ENCODE data around the gene AMZ1.

The AMZ1 gene

DNA sequence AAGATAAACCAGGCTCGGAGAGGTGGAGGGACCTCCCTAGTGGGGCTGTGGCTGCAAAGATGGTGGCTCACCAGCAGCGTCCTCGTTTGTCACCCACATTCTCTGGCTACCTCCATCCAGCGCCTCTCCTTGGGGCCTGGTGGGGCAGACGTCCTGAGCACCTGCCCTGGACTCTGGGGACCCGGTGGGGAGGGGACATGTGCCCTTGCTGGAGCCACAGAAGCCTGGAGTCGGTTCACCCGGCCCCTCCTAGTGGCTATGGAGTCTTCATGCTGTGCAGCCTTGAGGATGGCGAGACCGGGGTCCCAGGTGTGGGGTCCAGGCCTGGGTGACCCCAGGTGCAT lies 41.7 kb upstream of the AMZ1 start:
- H3K4me1 Mint-ChIP-seq (ENCODE audit: low read depth in 2 of 2) = peaks cover 14 to 22% of the 10 kb centered on the region in 2 donors
- H3K27ac Mint-ChIP-seq = no peak overlapping the region
- no peak for ATAC-seq (replicated peaks)
- H3K9me3 Mint-ChIP-seq = no peaks in the 10 kb centered on the region
- H3K4me3 Mint-ChIP-seq = no peak overlapping the region
- no peaks in the 10 kb centered on the region for H3K27me3 Mint-ChIP-seq
- DNase-seq = no peak
- peaks cover 19% of the 10 kb centered on the region for H3K36me3 Mint-ChIP-seq (ENCODE audit: insufficient read depth)

DNA sequence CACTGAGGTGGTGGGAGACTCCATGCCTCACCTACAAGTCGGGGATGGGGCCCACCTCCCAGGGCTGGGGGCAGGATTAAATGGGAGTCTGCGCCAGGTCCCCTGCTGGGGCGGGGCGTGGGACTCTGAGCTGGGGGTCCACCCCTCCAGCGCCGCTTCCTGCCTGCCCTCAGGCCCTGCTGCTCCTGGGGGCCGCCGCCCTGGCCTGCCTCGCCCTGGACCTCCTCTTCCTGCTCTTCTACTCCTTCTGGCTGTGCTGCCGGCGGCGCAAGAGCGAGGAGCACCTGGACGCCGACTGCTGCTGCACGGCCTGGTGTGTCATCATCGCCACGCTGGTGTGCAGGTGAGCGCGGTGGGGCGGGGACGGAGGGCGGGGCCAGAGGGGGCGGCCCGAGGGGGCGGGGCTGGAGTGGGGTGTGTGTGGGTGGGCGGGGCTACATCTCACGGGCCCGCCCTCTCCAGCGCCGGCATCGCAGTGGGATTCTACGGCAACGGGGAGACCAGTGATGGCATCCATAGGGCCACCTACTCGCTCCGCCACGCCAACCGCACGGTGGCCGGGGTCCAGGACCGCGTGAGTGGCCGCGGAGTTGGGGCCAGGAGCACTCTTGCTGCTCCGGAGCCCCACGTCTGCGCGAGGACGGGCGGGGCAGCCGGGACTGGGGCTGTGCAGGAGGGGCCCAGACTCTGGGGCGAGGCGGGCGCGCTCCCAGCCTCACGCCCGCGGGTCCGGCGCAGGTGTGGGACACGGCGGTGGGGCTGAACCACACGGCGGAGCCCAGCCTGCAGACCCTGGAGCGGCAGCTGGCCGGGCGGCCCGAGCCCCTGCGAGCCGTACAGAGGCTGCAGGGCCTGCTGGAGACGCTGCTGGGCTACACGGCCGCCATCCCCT lies 41.1 kb upstream of the AMZ1 start:
- no peaks in the 10 kb centered on the region for H3K9me3 Mint-ChIP-seq
- H3K36me3 Mint-ChIP-seq (ENCODE audit: insufficient read depth) = peaks cover 22% of the 10 kb centered on the region
- no peak overlapping the region for H3K4me3 Mint-ChIP-seq
- H3K27me3 Mint-ChIP-seq = no peaks in the 10 kb centered on the region
- ATAC-seq (replicated peaks) (no peak), DNase-seq (no peak)
- H3K4me1 Mint-ChIP-seq (ENCODE audit: low read depth in 2 of 2) = peaks cover 14 to 22% of the 10 kb centered on the region in 2 donors
- H3K27ac Mint-ChIP-seq = no peak overlapping the region

GRCh38 chr7:2647594-2648172 lies 40.3 kb upstream of the AMZ1 start:
- no peak for DNase-seq
- H3K27me3 Mint-ChIP-seq = no peaks in the 10 kb centered on the region
- peak overlapping the region in 1 of 2 donors; percentile 62 for H3K27ac Mint-ChIP-seq
- H3K9me3 Mint-ChIP-seq = no peaks in the 10 kb centered on the region
- ATAC-seq (replicated peaks) = no peak
- no peak overlapping the region for H3K4me3 Mint-ChIP-seq
- peaks cover 18% of the 10 kb centered on the region for H3K36me3 Mint-ChIP-seq (ENCODE audit: insufficient read depth)
- peaks cover 14 to 28% of the 10 kb centered on the region in 2 donors for H3K4me1 Mint-ChIP-seq (ENCODE audit: low read depth in 2 of 2)

GRCh38 chr7:2649139-2649838 lies 38.7 kb upstream of the AMZ1 start:
- DNase-seq = no peak
- Mint-ChIP-seq H3K27me3 (no peaks in the 10 kb centered on the region), H3K9me3 (no peaks in the 10 kb centered on the region), H3K4me3 (no peak overlapping the region), H3K36me3 (ENCODE audit: insufficient read depth) (peaks cover 15% of the 10 kb centered on the region), H3K27ac (no peak overlapping the region), H3K4me1 (ENCODE audit: low read depth in 2 of 2) (peaks cover 13 to 21% of the 10 kb centered on the region in 2 donors)
- no peak for ATAC-seq (replicated peaks)

DNA sequence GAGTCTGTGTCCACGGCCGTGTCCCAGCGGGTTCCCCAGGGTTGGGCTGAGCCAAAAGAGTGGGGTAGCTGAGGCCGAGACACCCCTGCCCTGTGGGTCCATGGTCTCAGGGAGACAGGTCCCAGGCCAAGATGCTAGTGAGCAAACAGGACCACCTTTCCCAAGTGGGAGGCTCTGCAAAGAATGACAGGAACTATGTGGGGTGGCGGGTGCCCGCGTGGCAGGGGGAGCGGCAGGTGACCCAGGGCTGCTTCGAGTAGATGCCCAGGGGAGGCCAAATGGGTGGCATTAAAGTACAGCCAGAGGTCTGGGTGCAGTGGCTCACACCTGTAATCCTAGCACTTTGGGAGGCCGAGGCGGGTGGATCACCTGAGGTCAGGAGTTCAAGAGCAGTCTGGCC lies 38.0 kb upstream of the AMZ1 start:
- no peak for ATAC-seq (replicated peaks)
- no peaks in the 10 kb centered on the region for H3K9me3 Mint-ChIP-seq
- H3K4me3 Mint-ChIP-seq = no peak overlapping the region
- H3K36me3 Mint-ChIP-seq (ENCODE audit: insufficient read depth) = peaks cover 13% of the 10 kb centered on the region
- DNase-seq = no peak
- H3K27ac Mint-ChIP-seq = peak overlapping the region in 1 of 2 donors; percentile 55
- H3K27me3 Mint-ChIP-seq = no peaks in the 10 kb centered on the region
- peaks cover 9 to 14% of the 10 kb centered on the region in 2 donors for H3K4me1 Mint-ChIP-seq (ENCODE audit: low read depth in 2 of 2)

DNA sequence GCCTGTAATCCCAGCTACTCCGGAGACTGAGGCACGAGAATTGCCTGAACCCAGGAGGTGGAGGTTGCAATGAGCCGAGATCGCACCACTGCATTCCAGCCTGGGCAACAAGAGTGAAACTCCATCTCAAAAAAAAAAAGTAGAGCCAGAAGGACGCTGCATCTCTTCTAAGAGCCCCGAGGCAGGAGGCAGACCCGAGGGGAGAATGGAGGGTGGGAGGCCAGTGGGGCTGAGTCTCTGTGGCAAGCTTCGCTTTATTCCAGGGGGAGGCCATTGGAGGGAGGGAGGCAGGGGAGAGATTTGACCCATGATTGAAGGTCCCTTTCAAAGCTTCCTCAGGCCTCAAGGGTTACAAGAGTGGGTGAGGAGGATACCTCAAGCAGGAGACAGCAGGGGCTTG lies 37.6 kb upstream of the AMZ1 start:
- Mint-ChIP-seq H3K4me3 (no peak overlapping the region), H3K36me3 (ENCODE audit: insufficient read depth) (peaks cover 9% of the 10 kb centered on the region), H3K27me3 (no peaks in the 10 kb centered on the region), H3K27ac (peak overlapping the region in 1 of 2 donors; percentile 55), H3K9me3 (no peaks in the 10 kb centered on the region), H3K4me1 (ENCODE audit: low read depth in 2 of 2) (peaks cover 4 to 10% of the 10 kb centered on the region in 2 donors)
- ATAC-seq (replicated peaks) (no peak), DNase-seq (no peak)

- DNase-seq = no peak
- H3K4me3 Mint-ChIP-seq = no peak overlapping the region
- peak overlapping the region in 1 of 2 donors; percentile 17 for H3K27ac Mint-ChIP-seq
- H3K9me3 Mint-ChIP-seq = no peaks in the 10 kb centered on the region
- ATAC-seq (replicated peaks) = no peak
- H3K27me3 Mint-ChIP-seq = no peaks in the 10 kb centered on the region
- H3K36me3 Mint-ChIP-seq (ENCODE audit: insufficient read depth) = peaks cover 8% of the 10 kb centered on the region
- peaks cover 0 to 6% of the 10 kb centered on the region in 2 donors for H3K4me1 Mint-ChIP-seq (ENCODE audit: low read depth in 2 of 2)
Observed at GRCh38 chr7:2651336-2651735, 36.7 kb upstream of the AMZ1 start.

- H3K4me1 Mint-ChIP-seq (ENCODE audit: low read depth in 2 of 2) = peaks cover 0 to 8% of the 10 kb centered on the region in 2 donors
- no peaks in the 10 kb centered on the region for H3K27me3 Mint-ChIP-seq
- ATAC-seq (replicated peaks) (no peak), DNase-seq (no peak)
- H3K27ac Mint-ChIP-seq = peak overlapping the region in 1 of 2 donors; percentile 29
- no peaks in the 10 kb centered on the region for H3K9me3 Mint-ChIP-seq
- H3K36me3 Mint-ChIP-seq (ENCODE audit: insufficient read depth) = peaks cover 8% of the 10 kb centered on the region
- no peak overlapping the region for H3K4me3 Mint-ChIP-seq
Observed at GRCh38 chr7:2651847-2652735, 35.9 kb upstream of the AMZ1 start.

- H3K9me3 Mint-ChIP-seq = no peaks in the 10 kb centered on the region
- DNase-seq (no peak), ATAC-seq (replicated peaks) (no peak)
- H3K4me3 Mint-ChIP-seq = no peak overlapping the region
- peaks cover 0 to 9% of the 10 kb centered on the region in 2 donors for H3K4me1 Mint-ChIP-seq (ENCODE audit: low read depth in 2 of 2)
- peaks cover 8% of the 10 kb centered on the region for H3K36me3 Mint-ChIP-seq (ENCODE audit: insufficient read depth)
- no peak overlapping the region for H3K27ac Mint-ChIP-seq
- no peaks in the 10 kb centered on the region for H3K27me3 Mint-ChIP-seq
Observed at GRCh38 chr7:2652736-2653060, 35.3 kb upstream of the AMZ1 start.

DNA sequence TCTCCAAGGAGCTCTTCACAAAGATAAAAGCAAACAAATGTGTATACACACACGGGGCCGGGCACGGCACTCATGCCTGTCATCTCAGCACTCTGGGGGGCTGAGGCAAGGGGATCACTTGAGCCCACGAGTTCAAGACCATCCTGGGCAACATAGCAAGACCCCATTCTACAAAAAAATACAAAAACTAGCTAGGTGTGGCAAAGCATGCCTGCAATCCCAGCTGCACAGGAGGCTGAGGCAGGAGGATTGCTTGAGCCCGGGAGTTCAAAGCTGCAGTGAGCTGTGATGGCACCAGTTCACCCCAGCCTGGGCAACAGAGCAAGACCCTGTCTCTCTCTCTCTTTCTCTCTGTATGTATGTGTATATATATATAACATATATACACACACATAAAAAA lies 33.9 kb upstream of the AMZ1 start:
- ATAC-seq (replicated peaks) (no peak), DNase-seq (no peak)
- H3K27ac Mint-ChIP-seq = no peak overlapping the region
- no peaks in the 10 kb centered on the region for H3K9me3 Mint-ChIP-seq
- peaks cover 0 to 9% of the 10 kb centered on the region in 2 donors for H3K4me1 Mint-ChIP-seq (ENCODE audit: low read depth in 2 of 2)
- no peaks in the 10 kb centered on the region for H3K27me3 Mint-ChIP-seq
- H3K4me3 Mint-ChIP-seq = no peak overlapping the region
- H3K36me3 Mint-ChIP-seq (ENCODE audit: insufficient read depth) = peaks cover 8% of the 10 kb centered on the region

DNA sequence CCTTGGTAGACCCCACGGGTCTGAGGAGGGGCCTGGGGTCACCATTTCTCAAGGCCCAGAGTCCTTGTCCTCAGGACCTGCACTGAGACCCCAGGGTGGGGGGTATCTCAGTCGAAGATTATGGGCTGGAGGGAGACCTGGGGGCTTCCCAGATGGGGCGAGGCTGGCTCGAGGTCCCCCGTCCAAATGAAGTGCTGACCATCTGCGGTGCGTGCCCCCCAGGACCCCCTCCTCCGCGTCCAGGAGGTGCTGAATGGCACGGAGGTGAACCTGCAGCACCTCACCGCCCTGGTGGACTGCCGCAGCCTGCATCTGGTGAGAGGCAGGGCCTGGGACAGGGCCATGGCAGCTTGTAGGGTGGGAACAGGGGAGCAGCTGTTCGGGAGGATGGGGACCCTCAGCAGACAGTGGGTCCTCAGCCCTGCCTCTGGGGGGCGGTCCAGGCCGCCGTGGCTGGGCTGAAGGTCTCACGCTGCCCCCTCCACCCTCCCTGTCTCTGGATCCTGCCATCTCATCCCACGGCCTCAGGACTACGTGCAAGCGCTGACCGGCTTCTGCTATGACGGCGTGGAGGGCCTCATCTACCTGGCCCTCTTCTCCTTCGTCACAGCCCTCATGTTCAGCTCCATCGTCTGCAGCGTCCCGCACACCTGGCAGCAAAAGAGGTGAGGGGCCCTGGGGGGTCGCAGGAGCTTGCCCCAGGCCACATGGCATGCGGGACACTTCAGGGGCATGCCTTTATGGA lies 32.0 kb upstream of the AMZ1 start:
- Mint-ChIP-seq H3K4me3 (no peak overlapping the region), H3K36me3 (ENCODE audit: insufficient read depth) (peaks cover 3% of the 10 kb centered on the region), H3K9me3 (no peaks in the 10 kb centered on the region), H3K4me1 (ENCODE audit: low read depth in 2 of 2) (peaks cover 0 to 9% of the 10 kb centered on the region in 2 donors), H3K27ac (no peak overlapping the region), H3K27me3 (no peaks in the 10 kb centered on the region)
- no peak for DNase-seq
- no peak for ATAC-seq (replicated peaks)

DNA sequence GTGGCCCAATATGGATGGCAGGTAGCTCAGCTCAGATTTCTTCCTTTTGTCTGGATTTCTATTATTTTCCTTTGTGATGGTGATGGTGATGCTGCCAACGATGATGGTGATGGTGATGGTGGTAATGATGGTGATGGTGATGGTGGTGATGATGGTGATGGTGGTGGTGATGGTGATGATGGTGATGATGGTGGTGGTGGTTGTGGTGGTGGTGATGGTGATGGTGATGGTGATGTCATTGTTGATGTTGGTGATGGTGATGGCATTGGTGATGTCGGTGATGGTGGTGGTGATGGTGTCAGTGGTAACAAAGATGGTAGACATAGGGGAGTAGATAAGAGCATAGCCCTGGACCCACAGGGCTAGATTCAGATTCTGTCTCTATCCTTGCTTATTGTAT lies 30.8 kb upstream of the AMZ1 start:
- Mint-ChIP-seq H3K9me3 (no peaks in the 10 kb centered on the region), H3K4me3 (no peak overlapping the region)

More for the DNA sequence above, 30.8 kb upstream of the AMZ1 start:
- DNase-seq (no peak), ATAC-seq (replicated peaks) (peak; percentile 22)
- H3K27ac Mint-ChIP-seq = peak overlapping the region; percentile 9 to 38
- no peaks in the 10 kb centered on the region for H3K27me3 Mint-ChIP-seq
- H3K4me1 Mint-ChIP-seq (ENCODE audit: low read depth in 2 of 2) = peaks cover 0 to 7% of the 10 kb centered on the region in 2 donors
- peaks cover 3% of the 10 kb centered on the region for H3K36me3 Mint-ChIP-seq (ENCODE audit: insufficient read depth)
